Testis (tissue), 2 donors: ENCODE results near the gene SMIM28.

Experiments
- CTCF ChIP-seq, 3 experiments: fragments of 450-650 bp in 2 of 3; fragments of 200-600 bp in 1 of 3; sonication (generic) in 1 of 3; IDR thresholded peaks; one replicate each; pipeline ENCODE4 v1.5.1; 2016 to 2019; ENCODE audit warnings: antibody characterized with exemption in 3 of 3, mild to moderate bottlenecking in 2 of 3, moderate library complexity in 1 of 3
- POLR2A ChIP-seq: fragments of 450-650 bp; IDR thresholded peaks from one replicate; pipeline ENCODE4 v1.6.1; 2017; ENCODE audit warnings: antibody characterized with exemption, mild to moderate bottlenecking, moderate library complexity

DNA sequence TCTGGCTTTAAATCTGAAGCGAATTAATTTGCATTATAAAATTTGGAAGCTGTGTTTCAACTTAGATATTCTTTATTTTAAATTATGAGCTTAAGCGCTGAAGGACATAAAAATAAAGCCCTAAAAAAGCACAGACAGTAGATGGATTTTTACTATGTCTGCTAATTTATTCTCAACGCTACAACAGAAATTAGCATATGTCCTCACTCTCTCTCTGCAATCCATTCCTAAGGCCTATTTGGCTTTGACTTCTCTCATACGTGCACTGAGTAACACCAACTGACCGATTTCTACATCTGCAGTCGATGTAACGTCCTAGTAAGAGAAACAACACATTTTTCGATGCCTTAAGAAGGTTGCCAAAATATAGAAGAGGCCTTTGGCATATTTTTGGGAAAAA, 50.0 kb downstream of the SMIM28 start:
- TF ChIP-seq CTCF (IDR thresholded peaks at IDR 0.05): no peak
- TF ChIP-seq POLR2A: no peak
